NCI-H2227 treated with DMSO at 0.1 percent for 48 hours (cell line): Measurements from ENCODE around the gene PHLPP1.
A peak's percentile ranks its signal among the peaks of the same experiment; 100 is the strongest.
"Not testable (repeated sequence)": the region's sequence is repeated elsewhere in the genome, so short reads cannot be mapped to it uniquely, and the experiment has no call there.

Experiments used
- DNase-seq: peaks from one replicate; lab custom pipeline; 2025; lab: John Stamatoyannopoulos, UW

PHLPP1 gene

DNA sequence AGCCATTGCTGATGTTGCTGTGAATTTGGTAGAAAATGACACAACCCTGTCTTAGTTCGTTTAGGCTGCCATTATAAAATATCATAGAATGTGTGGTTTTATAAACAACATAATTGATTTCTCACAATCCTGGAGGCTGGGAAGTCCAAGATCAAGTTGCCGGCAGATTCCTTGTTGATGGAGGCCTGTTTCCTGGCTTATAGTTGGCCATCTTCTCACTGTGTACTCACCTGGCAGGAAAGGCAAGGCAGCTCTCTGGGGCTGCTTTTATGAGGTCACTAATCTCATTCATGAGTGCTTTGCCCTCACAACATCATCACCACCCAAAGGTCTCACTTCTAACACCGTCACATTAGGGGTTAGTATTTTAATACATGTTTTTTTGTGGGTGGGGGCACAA lies 58.4 kb downstream of the PHLPP1 start:
- DNase-seq: no peak

GRCh38 chr18:62776024-62776570 lies 60.8 kb downstream of the PHLPP1 start:
- DNase-seq: no peak

DNA sequence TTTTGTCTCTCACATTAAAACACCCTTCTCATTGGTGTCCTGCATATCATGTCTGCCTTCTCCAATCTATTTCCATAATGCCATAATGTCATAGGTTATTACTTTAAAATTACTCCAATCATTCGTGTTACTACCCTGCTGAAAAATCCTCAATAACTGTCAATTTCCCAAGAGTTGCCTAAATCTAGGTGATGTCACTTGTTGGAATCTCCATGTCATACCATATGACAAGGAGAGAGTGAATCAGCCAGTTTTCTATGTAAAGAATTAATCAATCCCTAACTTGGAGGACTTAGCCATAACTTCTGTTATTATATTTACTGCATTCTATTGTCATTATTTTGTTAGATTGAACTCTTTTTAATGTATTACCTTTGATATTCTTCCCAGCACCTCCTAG lies 62.5 kb downstream of the PHLPP1 start:
- no peak for DNase-seq

DNA sequence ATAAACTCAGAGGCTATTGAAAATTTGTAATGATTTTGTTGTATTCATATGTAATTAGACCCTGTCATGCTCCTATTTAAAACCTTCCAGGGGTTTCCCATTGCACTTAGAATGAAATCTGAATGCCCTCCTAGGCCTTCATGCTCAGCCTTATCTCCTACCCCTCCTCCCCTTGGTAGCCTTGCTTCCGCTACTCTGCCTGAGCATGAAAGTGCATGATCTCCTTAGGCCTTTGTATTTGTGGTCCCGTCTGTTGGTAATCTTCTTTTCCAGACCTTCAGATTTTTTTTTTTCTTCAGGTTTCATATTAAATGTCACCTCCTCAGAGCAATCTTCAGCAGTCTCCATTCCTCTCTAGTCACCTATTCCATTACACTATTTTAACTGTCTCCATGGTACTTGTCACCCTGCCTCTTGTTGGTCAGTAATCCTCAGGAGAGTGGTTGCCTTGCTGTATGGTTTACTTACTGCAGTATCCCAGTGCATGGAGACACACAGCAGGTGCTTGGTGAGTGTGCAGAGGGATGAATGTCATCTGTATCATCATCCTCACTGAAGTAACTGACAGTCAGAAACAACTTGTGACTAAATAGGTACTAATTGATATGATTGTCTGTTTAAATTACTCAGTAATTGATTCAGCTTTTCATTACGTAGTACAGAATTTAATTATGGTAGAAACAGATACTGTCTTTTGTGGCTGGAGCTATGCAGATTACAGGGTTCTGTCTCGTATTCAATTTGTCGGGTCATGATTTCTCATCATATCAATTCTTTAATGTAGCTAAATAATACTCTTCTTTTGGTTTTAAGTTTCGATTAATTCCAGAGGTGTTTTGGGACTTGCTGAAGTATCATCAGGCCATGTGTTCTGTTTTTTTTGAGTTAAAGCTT lies 63.9 kb downstream of the PHLPP1 start:
- DNase-seq: no peak

GRCh38 chr18:62781262-62781661 lies 65.9 kb downstream of the PHLPP1 start:
- DNase-seq: no peak

DNA sequence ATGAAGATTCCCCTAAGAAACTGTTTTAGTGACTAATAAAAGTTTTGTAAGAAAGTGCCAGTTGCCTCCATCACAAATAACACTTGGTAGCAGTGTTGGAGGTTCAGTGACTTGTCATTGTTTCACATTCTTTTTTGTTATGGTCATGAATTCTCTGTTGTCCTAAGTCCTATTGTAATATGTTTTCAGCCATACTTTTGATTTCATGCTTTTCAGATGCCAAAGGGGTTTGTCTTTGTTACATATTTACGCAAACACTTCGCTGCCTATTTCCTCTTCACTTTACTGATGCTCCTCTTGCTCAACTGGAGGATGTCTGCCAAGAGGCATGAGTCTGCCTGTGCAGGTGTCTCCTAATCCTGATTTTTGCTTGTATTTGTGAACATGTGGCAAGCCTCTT lies 66.6 kb downstream of the PHLPP1 start:
- DNase-seq: no peak

DNA sequence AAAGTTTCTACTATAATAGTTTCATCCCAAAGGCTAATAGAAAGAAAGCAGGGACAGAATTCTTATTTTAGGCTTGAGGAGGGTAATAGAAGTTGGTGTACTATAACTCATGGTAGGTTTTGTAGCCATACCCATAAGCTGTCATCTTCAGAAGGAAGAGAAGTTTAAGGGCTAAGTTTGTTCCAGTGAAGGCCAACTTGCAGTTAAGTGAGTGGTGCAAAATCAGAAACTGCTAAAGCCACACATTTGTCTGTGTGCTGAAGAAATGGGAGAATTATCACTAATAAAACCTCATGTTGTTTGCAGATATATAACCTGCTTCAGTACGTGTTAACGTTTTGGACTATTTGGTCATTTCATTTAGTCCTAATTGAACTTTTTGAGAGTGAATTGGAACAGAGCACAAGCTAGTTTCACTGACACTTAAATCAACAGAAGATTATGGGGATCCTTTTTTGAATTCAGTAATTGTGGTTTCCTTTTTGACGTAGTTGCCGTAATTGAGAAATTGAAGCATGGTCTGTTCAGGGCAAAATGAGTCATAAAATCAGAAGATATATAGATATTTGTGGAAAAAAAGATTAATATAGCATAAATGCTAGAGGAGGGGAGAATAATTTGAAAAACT lies 69.1 kb downstream of the PHLPP1 start:
- DNase-seq: no peak

DNA sequence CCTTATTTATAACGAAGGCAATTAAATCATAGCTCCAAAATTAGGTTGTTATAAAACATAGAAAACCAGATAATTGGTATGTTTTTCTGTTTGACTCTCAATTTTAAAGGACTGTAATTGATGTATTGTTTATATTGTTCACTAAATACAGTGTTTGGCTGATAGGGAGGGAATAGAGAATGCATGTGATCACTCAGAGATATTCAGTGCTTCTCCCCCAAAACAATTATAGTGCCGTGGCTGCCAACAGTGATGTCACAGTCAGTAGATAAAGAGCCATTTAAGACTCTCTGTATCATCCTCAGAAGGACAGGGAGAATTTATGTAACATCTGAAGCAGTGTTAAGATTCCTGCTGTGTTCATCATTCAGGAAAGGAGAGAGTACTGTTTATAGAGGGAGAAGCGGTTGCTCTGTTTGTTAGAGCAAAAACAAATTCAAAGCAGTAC lies 69.6 kb downstream of the PHLPP1 start:
- peak; percentile 55 for DNase-seq

DNA sequence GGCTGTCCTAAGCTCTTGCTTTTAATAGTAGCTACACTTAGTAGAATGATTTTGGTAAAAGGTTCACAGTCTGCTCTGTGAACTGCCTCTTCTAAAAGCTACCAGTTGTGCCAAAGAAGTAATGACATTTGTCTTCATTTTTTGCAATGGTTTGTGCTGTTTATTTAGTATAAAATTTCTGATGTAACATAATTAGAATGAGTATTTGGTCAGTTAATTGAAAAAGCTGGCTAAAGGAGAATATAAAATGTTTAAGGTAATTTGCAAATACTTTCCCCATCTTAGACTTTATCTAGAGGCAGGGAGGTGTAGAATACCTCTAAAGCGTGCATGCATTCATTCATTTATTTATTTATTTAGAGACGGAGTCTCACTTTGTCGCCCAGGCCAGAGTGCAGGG lies 71.3 kb downstream of the PHLPP1 start:
- no peak for DNase-seq

GRCh38 chr18:62788111-62788510 lies 72.8 kb downstream of the PHLPP1 start:
- no peak for DNase-seq

GRCh38 chr18:62788876-62789275 lies 73.5 kb downstream of the PHLPP1 start:
- DNase-seq: no peak

DNA sequence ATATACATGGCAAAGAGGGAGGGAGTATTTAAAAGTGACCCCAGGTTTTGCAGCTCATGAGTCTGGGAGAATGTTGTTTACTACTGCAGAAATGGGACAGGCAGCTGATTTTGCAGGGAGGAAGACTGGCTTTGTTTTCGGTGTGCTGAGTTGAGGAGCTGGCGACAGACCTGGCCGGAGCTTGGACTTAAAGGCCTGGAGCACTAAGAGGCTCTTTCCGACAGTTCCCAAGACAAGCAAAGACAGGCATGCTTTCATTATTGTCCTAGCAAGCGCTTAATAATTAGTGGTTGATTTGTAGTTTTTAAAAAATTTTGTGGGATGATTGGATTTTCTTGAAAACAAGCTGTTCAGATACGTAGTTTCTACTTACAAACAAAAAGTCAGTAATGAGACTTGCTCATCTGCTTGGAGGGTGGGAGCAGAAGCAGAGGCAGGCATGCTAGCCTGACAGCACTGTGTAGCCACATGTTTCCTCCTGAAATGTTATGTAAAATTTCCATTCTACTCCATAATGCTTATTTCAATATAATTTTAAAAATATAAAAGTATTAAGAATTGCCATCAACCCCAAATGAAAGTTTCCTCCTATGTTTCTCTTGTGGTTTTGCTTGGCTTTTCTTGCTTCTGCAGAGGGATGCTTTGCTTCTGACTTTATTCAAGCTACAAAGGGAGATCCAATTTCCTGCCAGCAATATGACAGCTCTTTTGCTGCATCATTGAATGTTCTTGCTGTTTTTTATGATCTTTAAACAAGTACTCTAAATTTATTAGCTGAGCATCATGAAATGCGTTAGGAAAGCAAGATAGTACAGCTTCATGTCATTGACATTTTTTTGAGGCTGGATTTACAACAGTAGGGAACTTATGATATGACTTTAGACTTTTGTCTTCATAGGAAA lies 75.8 kb downstream of the PHLPP1 start:
- DNase-seq: no peak

DNA sequence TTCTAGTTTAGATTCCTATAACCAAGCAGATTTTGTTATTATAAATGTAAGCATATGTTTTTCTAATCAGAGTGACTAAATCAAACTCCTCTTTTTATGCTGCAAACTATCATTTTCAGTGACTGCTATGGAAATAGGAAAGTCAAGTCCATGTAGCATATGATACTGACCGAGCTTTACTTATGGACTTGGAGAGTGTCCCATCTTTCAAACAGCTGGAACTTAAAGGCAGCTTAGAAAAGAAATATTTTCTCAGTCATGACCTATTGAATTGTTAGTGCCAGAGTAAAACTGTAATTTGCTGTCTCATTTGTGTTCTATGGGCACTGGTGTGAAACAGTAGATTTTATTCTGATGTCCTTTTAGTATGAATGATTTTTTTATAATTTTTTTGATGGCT lies 76.7 kb downstream of the PHLPP1 start:
- no peak for DNase-seq

- no peak for DNase-seq
These were observed 80.5 kb downstream of the PHLPP1 start for GRCh38 chr18:62795813-62796212.

DNA sequence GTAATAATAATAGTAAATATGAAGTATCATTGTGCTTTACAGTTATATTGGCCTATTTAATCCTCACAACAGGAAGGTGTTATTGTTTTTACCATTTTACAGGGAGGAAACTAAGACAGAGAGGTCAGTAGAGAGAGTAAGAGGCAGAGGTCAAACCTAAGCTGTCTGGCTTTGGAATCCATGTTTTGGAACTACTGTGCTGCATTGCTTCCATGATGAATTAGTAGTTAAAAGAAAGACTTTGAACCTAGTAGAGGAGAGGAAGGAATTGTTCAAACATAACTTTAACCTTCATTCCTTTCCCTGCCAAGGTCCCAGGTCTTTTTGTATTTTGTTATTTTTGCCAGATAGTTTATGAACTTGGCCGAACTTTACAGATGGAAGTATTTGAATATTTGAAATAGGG lies 80.9 kb downstream of the PHLPP1 start:
- no peak for DNase-seq

DNA sequence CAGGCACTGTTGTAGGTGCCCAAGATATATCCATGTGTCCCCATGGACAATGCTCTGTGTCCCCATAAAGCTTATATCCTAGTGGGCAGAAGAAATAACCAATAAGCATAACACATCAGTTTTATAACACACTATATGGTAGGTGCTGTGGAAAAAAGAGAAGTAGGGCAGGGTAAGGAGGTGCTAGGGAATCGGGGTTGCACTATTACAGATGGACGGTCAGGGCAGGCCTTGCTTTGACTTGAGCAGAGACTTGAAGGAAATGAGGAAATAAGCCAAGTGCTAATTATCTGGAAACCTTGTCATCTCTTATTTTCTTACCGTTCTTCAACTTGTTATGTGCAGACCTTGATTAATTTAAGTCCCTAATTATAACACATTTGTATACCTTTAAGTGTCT lies 82.0 kb downstream of the PHLPP1 start:
- DNase-seq: no peak

DNA sequence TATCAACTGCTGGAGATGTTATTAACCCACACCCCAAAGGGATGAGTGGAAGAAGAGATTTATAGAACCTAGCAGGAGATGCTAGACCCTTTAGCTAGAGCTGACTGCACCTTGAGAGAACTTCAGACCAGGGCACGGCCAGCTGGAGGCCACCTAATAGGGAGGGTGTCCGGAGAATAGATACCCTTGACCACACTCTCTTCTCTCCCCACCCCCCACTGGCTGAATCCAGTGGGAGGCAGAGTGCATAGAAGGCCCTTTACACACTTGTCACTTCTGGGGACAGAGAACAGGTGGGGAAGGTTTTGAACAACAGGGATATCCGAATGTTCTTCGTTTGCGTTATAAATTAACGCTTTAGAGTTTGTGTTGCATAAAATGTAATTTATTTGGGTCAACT lies 84.6 kb downstream of the PHLPP1 start:
- no peak for DNase-seq

- DNase-seq: no peak
These were observed 87.2 kb downstream of the PHLPP1 start for GRCh38 chr18:62802523-62802922.

- no peak for DNase-seq
These were observed 92.1 kb downstream of the PHLPP1 start for GRCh38 chr18:62807396-62807795.

- no peak for DNase-seq
These were observed 92.8 kb downstream of the PHLPP1 start for GRCh38 chr18:62808123-62808522.

DNA sequence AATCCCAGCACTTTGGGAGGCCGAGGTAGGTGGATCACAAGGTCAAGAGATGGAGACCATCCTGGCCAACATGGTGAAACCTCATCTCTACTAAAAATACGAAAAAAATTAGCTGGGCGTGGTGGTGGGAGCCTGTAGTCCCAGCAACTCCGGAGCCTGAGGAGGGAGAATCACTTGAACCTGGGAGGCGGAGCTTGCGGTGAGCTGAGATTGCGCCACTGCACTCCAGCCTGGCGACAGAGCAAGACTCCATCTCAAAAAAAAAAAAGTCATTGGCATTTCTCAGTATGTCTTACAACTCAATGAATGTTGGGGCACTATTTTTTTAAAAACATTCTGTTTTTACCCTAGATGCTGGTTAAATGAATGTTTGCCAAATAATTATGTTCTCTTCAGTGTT lies 94.1 kb downstream of the PHLPP1 start:
- not testable (repeated sequence) for DNase-seq

- no peak for DNase-seq
These were observed 94.6 kb downstream of the PHLPP1 start for GRCh38 chr18:62809900-62810299.
